Nephron (organoid): ENCODE measurements around the gene KCNAB1.
"Not testable (repeated sequence)": the region's sequence is repeated elsewhere in the genome, so short reads cannot be mapped to it uniquely, and the experiment has no call there.

Experiments used
- H3K27ac Mint-ChIP-seq, 3 experiments: 2 replicates each; pipeline ENCODE4 v1.8.0; 2020; ENCODE audit warnings: mixed read lengths in 3 of 3, mild to moderate bottlenecking in 2 of 3, moderate library complexity in 1 of 3
- H3K27me3 Mint-ChIP-seq: 2 replicates; pipeline ENCODE4 v1.8.0; 2021; ENCODE audit warnings: low read depth, mild to moderate bottlenecking, moderate library complexity, mixed read lengths
- H3K36me3 Mint-ChIP-seq: 2 replicates; pipeline ENCODE4 v1.8.0; 2020; ENCODE audit warnings: low read depth, mixed read lengths
- H3K4me1 Mint-ChIP-seq: 2 replicates; pipeline ENCODE4 v1.8.0; 2020; ENCODE audit warnings: mixed read lengths
- H3K4me3 Mint-ChIP-seq, 3 experiments: 2 replicates each; pipeline ENCODE4 v1.8.0; 2020; ENCODE audit warnings: mild to moderate bottlenecking in 3 of 3, mixed read lengths in 3 of 3, moderate library complexity in 2 of 3
- H3K9me3 Mint-ChIP-seq: 2 replicates; pipeline ENCODE4 v1.8.0; 2020; ENCODE audit warnings: mixed read lengths
- CTCF ChIP-seq, 3 experiments: fragments of 200-600 bp; sonication (generic); IDR thresholded peaks; one replicate each; pipeline ENCODE4 v1.5.0; 2021; ENCODE audit warnings: antibody characterized with exemption in 3 of 3; ENCODE audit not compliant: unreplicated experiment in 3 of 3

Gene KCNAB1

DNA sequence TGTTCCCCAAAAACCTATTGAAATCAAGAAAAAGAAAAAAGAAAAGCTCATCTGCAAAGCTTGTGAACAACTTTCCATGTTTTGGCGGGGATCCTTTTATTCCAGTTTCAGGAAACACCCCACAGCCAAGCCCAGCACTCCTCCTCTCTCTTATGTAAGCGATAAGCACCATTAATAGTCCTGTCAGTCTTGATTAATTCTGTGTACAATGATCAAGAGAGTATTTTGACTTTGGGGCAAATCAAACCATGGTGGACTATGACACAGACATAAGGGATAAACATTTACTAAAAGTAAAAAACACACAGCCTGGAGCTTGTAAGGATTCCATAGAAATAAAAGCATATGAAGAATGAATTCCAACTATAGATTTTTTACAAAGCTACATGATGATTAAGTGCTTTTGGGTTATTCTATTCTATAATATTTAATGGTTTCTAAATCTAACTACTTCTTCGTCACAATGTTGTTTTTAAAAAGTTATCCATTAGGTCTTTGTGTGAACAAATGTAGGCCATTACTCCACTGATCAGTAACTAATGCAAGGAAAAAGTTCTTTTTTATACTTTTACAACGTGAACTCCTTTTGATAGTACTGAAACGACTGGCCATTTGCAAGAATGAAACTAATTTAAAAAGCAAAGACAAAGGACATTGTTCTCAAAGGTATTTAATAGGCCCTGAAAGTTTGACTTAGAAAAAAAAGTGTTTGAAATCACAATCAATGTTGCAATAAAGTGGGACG lies 106.5 kb downstream of the KCNAB1 start:
- Mint-ChIP-seq H3K27me3 (no peaks in the 10 kb centered on the region), H3K36me3 (no peaks in the 10 kb centered on the region), H3K27ac (peak overlapping the region in 2 of 3 experiments; percentile 24 to 79), H3K9me3 (peaks cover 9% of the 10 kb centered on the region), H3K4me3 (no peak overlapping the region), H3K4me1 (no peaks in the 10 kb centered on the region)
- TF ChIP-seq CTCF (IDR thresholded peaks at IDR 0.05; ENCODE audit: unreplicated experiment in 3 of 3): no peak

- H3K9me3 Mint-ChIP-seq: peaks cover under 1% of the 10 kb centered on the region
- H3K4me1 Mint-ChIP-seq: no peaks in the 10 kb centered on the region
- no peak for TF ChIP-seq CTCF (IDR thresholded peaks at IDR 0.05; ENCODE audit: unreplicated experiment in 3 of 3)
- no peaks in the 10 kb centered on the region for H3K27me3 Mint-ChIP-seq
- no peaks in the 10 kb centered on the region for H3K36me3 Mint-ChIP-seq
- H3K27ac Mint-ChIP-seq: peak overlapping the region in 1 of 3 experiments; percentile 79
- H3K4me3 Mint-ChIP-seq: no peak overlapping the region
These were observed 107.3 kb downstream of the KCNAB1 start for GRCh38 chr3:156227704-156228103.

GRCh38 chr3:156230278-156230900 lies 110.0 kb downstream of the KCNAB1 start:
- Mint-ChIP-seq H3K27me3 (no peaks in the 10 kb centered on the region), H3K36me3 (no peaks in the 10 kb centered on the region), H3K9me3 (no peaks in the 10 kb centered on the region), H3K27ac (no peak overlapping the region), H3K4me1 (no peaks in the 10 kb centered on the region), H3K4me3 (no peak overlapping the region)
- TF ChIP-seq CTCF (IDR thresholded peaks at IDR 0.05; ENCODE audit: unreplicated experiment in 3 of 3): no peak

DNA sequence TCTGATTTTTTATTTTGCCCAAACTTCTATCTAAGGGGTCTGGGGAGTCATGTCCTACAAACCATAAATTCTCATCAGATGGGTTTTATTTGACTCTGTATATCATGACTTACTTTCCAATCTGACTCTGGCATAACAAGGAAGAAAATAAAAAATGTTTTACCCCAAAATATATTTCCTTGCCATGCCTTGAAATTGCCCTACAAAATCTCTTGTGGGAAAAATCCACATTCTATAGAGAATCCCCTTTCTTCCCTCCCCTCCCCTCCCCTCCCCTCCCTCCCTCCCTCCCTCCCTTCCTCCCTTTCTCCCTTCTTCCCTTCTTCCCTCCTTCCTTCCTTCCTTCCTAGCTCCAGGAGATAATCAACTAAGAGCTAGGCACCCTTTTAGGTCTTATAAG lies 110.8 kb downstream of the KCNAB1 start:
- not testable (repeated sequence) for H3K36me3 Mint-ChIP-seq, H3K4me1 Mint-ChIP-seq, H3K9me3 Mint-ChIP-seq, H3K27me3 Mint-ChIP-seq, H3K27ac Mint-ChIP-seq, H3K4me3 Mint-ChIP-seq

DNA sequence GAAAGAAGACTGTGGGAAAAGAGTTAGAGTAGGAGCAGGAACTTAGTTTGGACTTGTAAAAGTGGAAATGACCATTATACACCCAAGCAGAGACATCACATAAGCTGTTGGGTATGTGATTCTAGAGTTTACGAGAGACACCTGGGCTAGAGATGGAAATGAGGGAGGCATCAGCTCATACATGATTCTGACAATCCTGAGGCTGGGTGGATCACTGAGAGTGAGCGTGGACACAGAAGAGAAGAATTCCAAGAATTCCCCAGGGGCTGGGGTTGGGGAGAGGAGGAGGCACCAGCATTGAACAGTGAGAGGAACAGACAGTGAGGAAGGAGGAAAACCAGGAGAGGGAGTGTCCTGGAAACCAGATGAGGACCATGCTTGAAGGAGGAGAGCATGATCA lies 113.5 kb downstream of the KCNAB1 start:
- Mint-ChIP-seq H3K4me3 (no peak overlapping the region), H3K27me3 (no peaks in the 10 kb centered on the region), H3K4me1 (no peaks in the 10 kb centered on the region), H3K36me3 (no peaks in the 10 kb centered on the region), H3K9me3 (no peaks in the 10 kb centered on the region), H3K27ac (no peak overlapping the region)
- no peak for TF ChIP-seq CTCF (IDR thresholded peaks at IDR 0.05; ENCODE audit: unreplicated experiment in 3 of 3)

GRCh38 chr3:156236556-156237260 lies 116.3 kb downstream of the KCNAB1 start:
- Mint-ChIP-seq H3K27ac (no peak overlapping the region), H3K27me3 (no peaks in the 10 kb centered on the region), H3K36me3 (no peaks in the 10 kb centered on the region), H3K4me1 (no peaks in the 10 kb centered on the region), H3K4me3 (no peak overlapping the region), H3K9me3 (no peaks in the 10 kb centered on the region)
- TF ChIP-seq CTCF (IDR thresholded peaks at IDR 0.05; ENCODE audit: unreplicated experiment in 3 of 3): no peak
